GM06990 (cell line): ENCODE measurements around the gene BNIP5.

ENCODE experiments used
- DNase-seq: peaks from one replicate; pipeline ENCODE4 v3.0.0-alpha.2; 2011; ENCODE audit not compliant: insufficient read length; ENCODE audit errors: extremely low read depth
- H3K27me3 ChIP-seq: replicated peaks from 2 replicates; pipeline ENCODE4 v1.6.0; 2011; ENCODE audit warnings: low read length; ENCODE audit not compliant: control insufficient read depth, insufficient read depth
- H3K36me3 ChIP-seq: 2 replicates; pipeline ENCODE4 v1.5.1; 2011; ENCODE audit warnings: low read length; ENCODE audit not compliant: control insufficient read depth, insufficient read depth
- H3K4me3 ChIP-seq: replicated peaks from 2 replicates; pipeline ENCODE4 v1.5.1; 2011; ENCODE audit warnings: low read depth, mild to moderate bottlenecking, control low read depth, low read length
- CTCF ChIP-seq: IDR thresholded peaks from 2 replicates; pipeline ENCODE4 v1.5.1; 2011; ENCODE audit warnings: low read length, control low read depth, mild to moderate bottlenecking, inconsistent platforms; ENCODE audit not compliant: insufficient read depth, poor library complexity, severe bottlenecking

The BNIP5 gene

GRCh38 chr6:36286858-36287257, 49.8 kb downstream of the BNIP5 start:
- H3K36me3 ChIP-seq = no peaks in the 10 kb centered on the region
- no peak for DNase-seq
- H3K4me3 ChIP-seq = no peak overlapping the region
- no peak for TF ChIP-seq CTCF
- H3K27me3 ChIP-seq = peaks cover 3% of the 10 kb centered on the region; the same call in 1 of the 2 replicates

DNA sequence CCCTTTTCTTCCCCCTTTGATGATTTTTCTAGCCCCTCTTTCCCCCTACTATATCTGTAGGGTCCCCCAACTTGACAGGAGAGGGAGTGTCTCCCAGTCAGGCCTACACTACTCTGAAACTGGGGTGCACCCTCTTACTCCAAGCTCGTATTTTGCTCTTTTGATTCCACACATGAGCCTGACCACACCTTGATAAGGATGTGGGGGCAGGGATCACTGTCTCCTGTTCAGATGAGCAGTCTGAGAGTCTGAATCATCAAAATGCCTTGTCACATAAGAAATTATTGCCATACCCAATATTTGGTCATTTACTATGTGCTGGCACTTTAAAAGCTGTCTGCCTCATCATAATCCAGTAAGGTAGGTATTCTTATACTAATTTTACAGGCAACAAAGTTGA, 50.9 kb downstream of the BNIP5 start:
- no peak overlapping the region for H3K4me3 ChIP-seq
- DNase-seq = no peak
- no peak for TF ChIP-seq CTCF
- no peaks in the 10 kb centered on the region for H3K36me3 ChIP-seq
- peaks cover 3% of the 10 kb centered on the region; the same call in 1 of the 2 replicates for H3K27me3 ChIP-seq

- no peak for DNase-seq
- no peak for TF ChIP-seq CTCF
- Histone ChIP-seq H3K4me3 (no peak overlapping the region), H3K27me3 (peaks cover 3% of the 10 kb centered on the region; the same call in 1 of the 2 replicates), H3K36me3 (no peaks in the 10 kb centered on the region)
Measured at GRCh38 chr6:36285187-36285671, 51.5 kb downstream of the BNIP5 start.

DNA sequence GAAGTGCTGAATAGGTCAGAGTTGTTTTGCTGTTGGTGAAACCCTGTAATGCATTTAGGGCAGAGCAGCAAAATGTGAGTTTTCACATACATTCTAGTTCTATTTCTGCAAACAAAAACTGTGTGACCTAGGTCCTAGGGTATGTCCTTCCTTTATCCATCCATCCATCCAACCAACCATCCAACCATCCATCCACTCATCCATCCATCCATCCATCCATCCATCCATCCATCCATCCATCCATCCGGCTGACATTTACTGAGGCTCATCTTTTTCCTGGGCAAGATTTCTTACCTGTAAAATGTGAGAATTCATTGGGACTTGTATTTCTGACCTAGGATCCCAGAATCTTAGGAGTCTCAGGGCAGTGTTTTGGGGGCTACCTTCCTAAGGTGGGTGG, 52.3 kb downstream of the BNIP5 start:
- H3K36me3 ChIP-seq = no peaks in the 10 kb centered on the region
- H3K4me3 ChIP-seq = no peak overlapping the region
- DNase-seq = no peak
- no peak for TF ChIP-seq CTCF
- peaks cover 3% of the 10 kb centered on the region; the same call in 1 of the 2 replicates for H3K27me3 ChIP-seq

DNA sequence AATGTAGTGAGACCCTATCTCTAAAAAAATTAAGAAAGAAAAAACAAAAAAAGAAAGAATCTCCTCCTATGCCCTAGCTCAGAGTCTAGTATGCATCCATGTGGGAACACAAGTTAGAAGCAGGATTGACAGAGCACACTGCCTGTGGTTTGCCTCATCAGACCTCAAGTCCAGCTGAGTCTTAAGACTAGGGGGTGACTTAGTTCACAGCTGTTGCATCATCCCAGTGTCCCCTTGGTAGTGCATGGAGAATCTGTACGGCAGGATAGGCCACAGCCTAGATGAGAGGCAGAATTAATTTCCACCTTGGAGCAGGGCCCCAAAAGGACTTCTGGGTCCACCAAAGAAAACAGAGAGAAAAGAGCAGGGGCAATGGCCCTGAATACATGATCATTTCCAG, 53.1 kb downstream of the BNIP5 start:
- Histone ChIP-seq H3K4me3 (no peak overlapping the region), H3K27me3 (peaks cover 6% of the 10 kb centered on the region)

More for the DNA sequence above, 53.1 kb downstream of the BNIP5 start:
- DNase-seq = no peak
- H3K36me3 ChIP-seq = no peaks in the 10 kb centered on the region
- TF ChIP-seq CTCF = no peak
